Anterior cingulate cortex (tissue), 58 donors: ENCODE data around the gene SPRED3.
"Not testable (repeated sequence)": the region's sequence is repeated elsewhere in the genome, so short reads cannot be mapped to it uniquely, and the experiment has no call there.

Experiments used
- DNase-seq, 58 donors: peaks; one replicate each; lab custom pipeline; 2025; lab: John Stamatoyannopoulos, UW

The SPRED3 gene

GRCh38 chr19:38389101-38389925 lies 816 bp downstream of the SPRED3 start:
- DNase-seq, result peak in 28 of 58 donors; percentile 7 to 58 (median 29)

- DNase-seq, result no peak
Observed at GRCh38 chr19:38389957-38390924, 1.7 kb downstream of the SPRED3 start.

GRCh38 chr19:38391911-38392464 lies 3.5 kb downstream of the SPRED3 start:
- DNase-seq, result no peak

GRCh38 chr19:38392707-38393308 lies 4.3 kb downstream of the SPRED3 start:
- no peak for DNase-seq

GRCh38 chr19:38394488-38394887 lies 6.0 kb downstream of the SPRED3 start:
- DNase-seq, result no peak

- no peak for DNase-seq
Observed at GRCh38 chr19:38395381-38396114, 7.1 kb downstream of the SPRED3 start.

- no peak for DNase-seq
Observed at GRCh38 chr19:38399081-38399480, 10.6 kb downstream of the SPRED3 start.

- no peak for DNase-seq
Observed at GRCh38 chr19:38399537-38399936, 11.0 kb downstream of the SPRED3 start.

GRCh38 chr19:38400361-38400760 lies 11.9 kb downstream of the SPRED3 start:
- DNase-seq, result no peak

GRCh38 chr19:38401148-38401547 lies 12.7 kb downstream of the SPRED3 start:
- no peak for DNase-seq

GRCh38 chr19:38402623-38402966 lies 14.1 kb downstream of the SPRED3 start:
- no peak for DNase-seq

- DNase-seq, result peak; percentile 57 to 99 (median 96)
Observed at GRCh38 chr19:38402967-38403674, 14.6 kb downstream of the SPRED3 start, which contains the start of gene FAM98C. FAM98C (plus strand) TSS chr19:38403093; CDS start chr19:38403154, 61 bp downstream.

- DNase-seq, result no peak
Observed at GRCh38 chr19:38404858-38405257, 16.4 kb downstream of the SPRED3 start.

GRCh38 chr19:38405276-38405675 lies 16.8 kb downstream of the SPRED3 start:
- DNase-seq, result no peak

- DNase-seq, result no peak
Observed at GRCh38 chr19:38409631-38410133, 21.2 kb downstream of the SPRED3 start.

GRCh38 chr19:38410407-38410806 lies 21.9 kb downstream of the SPRED3 start:
- DNase-seq, result not testable (repeated sequence)

- DNase-seq, result no peak
Observed at GRCh38 chr19:38411041-38411712, 22.7 kb downstream of the SPRED3 start.

- DNase-seq, result not testable (repeated sequence)
Observed at GRCh38 chr19:38411898-38412297, 23.4 kb downstream of the SPRED3 start.
